GM10847 (cell line): ENCODE results near the gene MAGEA2.
"Not testable (repeated sequence)": the region's sequence is repeated elsewhere in the genome, so short reads cannot be mapped to it uniquely, and the experiment has no call there.

Source experiments
- POLR2A ChIP-seq: IDR thresholded peaks from 2 replicates; pipeline ENCODE4 v1.6.1; 2011; ENCODE audit not compliant: insufficient read length; ENCODE audit errors: extremely low read depth

Gene MAGEA2, protein sequence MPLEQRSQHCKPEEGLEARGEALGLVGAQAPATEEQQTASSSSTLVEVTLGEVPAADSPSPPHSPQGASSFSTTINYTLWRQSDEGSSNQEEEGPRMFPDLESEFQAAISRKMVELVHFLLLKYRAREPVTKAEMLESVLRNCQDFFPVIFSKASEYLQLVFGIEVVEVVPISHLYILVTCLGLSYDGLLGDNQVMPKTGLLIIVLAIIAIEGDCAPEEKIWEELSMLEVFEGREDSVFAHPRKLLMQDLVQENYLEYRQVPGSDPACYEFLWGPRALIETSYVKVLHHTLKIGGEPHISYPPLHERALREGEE

GRCh38 chrX:152753686-152754650 is at the start of gene MAGEA2:
TSS of gene MAGEA2 (minus strand) at chrX:152753842. CDS start at chrX:152751363, 2,479 bp downstream.
- not testable (repeated sequence) for TF ChIP-seq POLR2A

DNA sequence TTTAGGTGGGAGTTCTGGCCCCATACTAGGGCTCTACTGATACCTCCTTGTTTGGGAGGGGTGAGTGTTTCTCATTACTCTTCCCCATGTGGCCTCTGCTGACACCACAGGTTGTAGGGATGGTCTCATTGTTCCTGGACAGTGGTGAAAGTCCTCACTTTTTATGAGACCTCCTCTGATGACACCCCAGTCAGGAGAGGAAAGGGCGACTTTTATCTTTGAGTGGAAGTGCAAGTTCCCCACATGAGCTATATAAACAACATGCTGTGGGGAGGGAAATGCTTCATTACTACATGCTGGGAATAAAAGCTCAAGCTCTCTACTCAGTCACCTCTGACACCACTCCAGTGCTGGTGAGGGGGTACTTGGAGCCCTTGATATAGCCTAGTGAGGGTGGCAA is 45.3 kb upstream of the MAGEA2 start:
- TF ChIP-seq POLR2A: no peak

DNA sequence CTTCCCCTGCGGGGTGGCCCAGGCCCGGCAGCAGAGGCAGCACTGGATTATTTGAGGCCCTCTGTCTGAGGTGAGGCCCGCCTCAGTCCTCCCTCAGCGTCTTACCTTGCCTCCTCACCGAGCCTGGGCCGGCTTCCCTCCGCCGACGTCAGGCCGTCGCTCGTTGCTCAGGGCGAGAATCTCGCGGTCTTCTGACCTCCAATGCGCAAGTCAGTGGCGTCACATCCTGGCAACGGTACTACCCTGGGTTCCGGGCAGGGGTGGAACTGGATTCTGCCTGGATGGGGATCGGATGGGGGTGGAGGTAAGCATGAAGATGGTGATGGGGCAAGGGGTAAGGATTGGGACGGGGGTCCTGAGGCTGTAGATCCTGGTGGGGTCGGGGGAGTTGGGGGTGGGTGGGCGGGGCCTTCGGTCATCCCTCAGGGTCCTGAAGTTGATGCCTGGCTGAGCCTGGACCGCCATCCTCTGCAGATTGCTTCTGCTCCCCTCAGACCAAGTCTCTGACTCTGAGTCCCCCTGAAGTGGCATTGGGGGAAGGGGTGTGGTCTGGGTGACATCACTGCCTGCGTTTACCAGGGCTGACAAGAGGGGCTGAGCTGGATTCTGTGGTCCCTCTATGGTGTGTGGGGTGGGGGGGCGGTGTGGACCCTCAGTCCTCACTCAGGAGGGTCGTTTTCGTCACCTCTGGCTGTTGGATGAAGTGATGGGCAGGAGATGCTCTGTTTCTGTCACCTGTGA is 16.1 kb upstream of the MAGEA2 start, which contains the start of gene MAGEA6:
Gene MAGEA6 (minus strand): TSS at position 141 of the 741 bp plus-strand sequence. CDS start 2,039 bp downstream, outside the sequence.
- TF ChIP-seq POLR2A: not testable (repeated sequence)

DNA sequence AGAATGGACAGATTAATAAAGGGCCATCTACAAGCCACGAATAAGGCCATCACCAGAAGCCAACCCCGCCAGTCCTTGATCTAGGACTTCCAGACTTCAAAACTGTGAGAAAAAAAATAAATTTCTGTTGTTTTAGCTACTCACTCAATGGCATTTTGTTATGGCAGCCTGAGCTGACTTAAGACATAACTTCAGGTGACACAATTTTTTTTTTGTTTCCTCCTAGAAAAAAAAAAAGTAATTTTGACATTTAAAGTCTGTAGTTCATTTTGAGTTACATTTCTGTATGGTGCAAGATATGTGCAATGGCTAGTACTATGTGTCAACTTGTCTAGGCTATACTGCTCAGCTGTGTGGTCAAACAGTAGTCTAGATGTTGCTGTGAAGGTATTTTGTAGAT is 5.3 kb upstream of the MAGEA2 start, which contains the start of gene CSAG3:
Gene CSAG3 (plus strand): TSS at position 301 of the 400 bp plus-strand sequence.
- TF ChIP-seq POLR2A: not testable (repeated sequence)

- no peak for TF ChIP-seq POLR2A
Measured at GRCh38 chrX:152738560-152738959, 15.1 kb downstream of the MAGEA2 start.

DNA sequence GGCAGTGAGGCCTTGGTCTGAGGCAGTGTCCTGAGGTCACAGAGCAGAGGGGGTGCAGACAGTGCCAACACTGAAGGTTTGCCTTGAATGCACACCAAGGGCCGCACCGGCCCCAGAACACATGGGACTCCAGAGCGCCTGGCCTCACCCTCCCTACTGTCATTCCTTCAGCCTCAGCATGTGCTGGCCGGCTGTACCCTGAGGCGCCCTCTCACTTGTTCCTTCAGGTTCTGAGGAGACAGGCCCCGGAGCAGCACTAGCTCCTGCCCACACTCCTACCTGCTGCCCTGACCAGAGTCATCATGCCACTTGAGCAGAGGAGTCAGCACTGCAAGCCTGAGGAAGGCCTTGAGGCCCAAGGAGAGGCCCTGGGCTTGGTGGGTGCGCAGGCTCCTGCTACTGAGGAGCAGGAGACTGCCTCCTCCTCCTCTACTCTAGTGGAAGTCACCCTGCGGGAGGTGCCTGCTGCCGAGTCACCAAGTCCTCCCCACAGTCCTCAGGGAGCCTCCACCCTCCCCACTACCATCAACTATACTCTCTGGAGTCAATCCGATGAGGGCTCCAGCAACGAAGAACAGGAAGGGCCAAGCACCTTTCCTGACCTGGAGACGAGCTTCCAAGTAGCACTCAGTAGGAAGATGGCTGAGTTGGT is 17.7 kb downstream of the MAGEA2 start:
- TF ChIP-seq POLR2A: no peak

DNA sequence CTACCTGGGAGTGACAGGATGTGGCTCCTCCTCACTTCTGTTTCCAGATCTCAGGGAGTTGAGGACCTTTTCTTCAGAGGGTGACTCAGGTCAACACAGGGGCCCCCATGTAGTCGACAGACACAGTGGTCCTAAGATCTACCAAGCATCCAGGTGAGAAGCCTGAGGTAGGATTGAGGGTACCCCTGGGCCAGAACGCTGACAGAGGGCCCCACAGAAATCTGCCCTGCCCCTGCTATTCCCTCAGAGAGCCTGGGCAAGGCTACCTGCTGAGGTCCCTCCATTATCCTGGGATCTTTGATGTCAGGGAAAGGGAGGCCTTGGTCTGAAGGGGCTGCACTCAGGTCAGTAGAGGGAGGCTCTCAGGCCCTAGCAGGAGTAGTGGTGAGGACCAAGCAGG is 18.5 kb downstream of the MAGEA2 start:
- no peak for TF ChIP-seq POLR2A

GRCh38 chrX:152733261-152733975 is 20.2 kb downstream of the MAGEA2 start, which contains the start of the genes CSAG1 and MAGEA12:
TSS of gene CSAG1 (minus strand) at chrX:152733721. CDS start at chrX:152732460, 1,261 bp downstream.
TSS of gene MAGEA12 (plus strand) at chrX:152733757. CDS start at chrX:152736162, 2,405 bp downstream.
- TF ChIP-seq POLR2A: no peak

GRCh38 chrX:152725409-152725808 is 28.2 kb downstream of the MAGEA2 start:
- TF ChIP-seq POLR2A: no peak

DNA sequence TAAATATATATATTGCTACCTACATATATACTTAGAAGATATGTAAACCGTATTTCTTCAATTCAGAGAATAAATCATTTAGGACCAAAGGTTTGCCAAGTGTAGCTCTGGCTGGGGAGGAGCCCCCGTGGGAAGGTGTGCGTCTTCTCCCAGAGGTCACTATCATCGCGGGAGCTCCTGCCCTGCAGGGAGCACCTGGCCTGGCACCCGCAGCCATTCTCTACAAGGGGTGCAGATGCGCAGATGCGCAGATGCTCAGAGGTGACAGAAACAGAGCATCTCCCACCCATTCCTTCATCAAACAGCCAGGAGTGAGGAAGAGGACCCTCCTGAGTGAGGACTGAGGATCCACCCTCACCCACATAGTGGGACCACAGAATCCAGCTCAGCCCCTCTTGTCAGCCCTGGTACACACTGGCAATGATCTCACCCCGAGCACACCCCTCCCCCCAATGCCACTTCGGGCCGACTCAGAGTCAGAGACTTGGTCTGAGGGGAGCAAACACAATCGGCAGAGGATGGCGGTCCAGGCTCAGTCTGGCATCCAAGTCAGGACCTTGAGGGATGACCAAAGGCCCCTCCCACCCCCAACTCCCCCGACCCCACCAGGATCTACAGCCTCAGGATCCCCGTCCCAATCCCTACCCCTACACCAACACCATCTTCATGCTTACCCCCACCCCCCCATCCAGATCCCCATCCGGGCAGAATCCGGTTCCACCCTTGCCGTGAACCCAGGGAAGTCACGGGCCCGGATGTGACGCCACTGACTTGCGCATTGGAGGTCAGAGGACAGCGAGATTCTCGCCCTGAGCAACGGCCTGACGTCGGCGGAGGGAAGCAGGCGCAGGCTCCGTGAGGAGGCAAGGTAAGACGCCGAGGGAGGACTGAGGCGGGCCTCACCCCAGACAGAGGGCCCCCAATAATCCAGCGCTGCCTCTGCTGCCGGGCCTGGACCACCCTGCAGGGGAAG is 39.5 kb downstream of the MAGEA2 start, which contains the start of gene MAGEA2B:
Gene MAGEA2B (plus strand): TSS at position 814 of the 973 bp plus-strand sequence. CDS start 2,479 bp downstream, outside the sequence.
- TF ChIP-seq POLR2A: not testable (repeated sequence)

DNA sequence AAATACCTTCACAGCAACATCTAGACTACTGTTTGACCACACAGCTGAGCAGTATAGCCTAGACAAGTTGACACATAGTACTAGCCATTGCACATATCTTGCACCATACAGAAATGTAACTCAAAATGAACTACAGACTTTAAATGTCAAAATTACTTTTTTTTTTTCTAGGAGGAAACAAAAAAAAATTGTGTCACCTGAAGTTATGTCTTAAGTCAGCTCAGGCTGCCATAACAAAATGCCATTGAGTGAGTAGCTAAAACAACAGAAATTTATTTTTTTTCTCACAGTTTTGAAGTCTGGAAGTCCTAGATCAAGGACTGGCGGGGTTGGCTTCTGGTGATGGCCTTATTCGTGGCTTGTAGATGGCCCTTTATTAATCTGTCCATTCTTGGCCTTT is 44.5 kb downstream of the MAGEA2 start, which contains the start of gene CSAG2:
Gene CSAG2 (minus strand): TSS at position 101 of the 400 bp plus-strand sequence. CDS start 161 bp downstream, outside the sequence.
- not testable (repeated sequence) for TF ChIP-seq POLR2A
